HEK293 (cell line): Measurements from ENCODE around the gene LRP1B.

Source experiments
- CTCF ChIA-PET: fragments of 350-600 bp; formaldehyde crosslinking; extraction: SDS; loops from one replicate; lab custom pipeline; 2021; ENCODE audit warnings: antibody characterized with exemption; lab: Yijun Ruan, JAX
- POLR2A ChIA-PET: fragments of 300-600 bp; formaldehyde crosslinking; extraction: SDS; loops from one replicate; lab custom pipeline; 2020; ENCODE audit warnings: antibody characterized with exemption, inconsistent platforms; lab: Yijun Ruan, JAX
- H3K27ac ChIP-seq: fragments of 200-500 bp; sonication (Bioruptor generic); 2 replicates; pipeline ENCODE4 v1.5.1; 2014; ENCODE audit warnings: low read depth, low read length, control low read depth, inconsistent platforms; ENCODE audit errors: extremely low read depth
- H3K36me3 ChIP-seq, 2 experiments: fragments of 200-500 bp in 1 of 2; sonication (Bioruptor generic) in 1 of 2; 1 replicate in 1 of 2; 2 replicates in 1 of 2; pipeline ENCODE4 v1.5.1; 2014 to 2017; ENCODE audit warnings: inconsistent platforms in 2 of 2, low read length in 2 of 2; ENCODE audit not compliant: control insufficient read depth in 2 of 2, insufficient read depth in 1 of 2
- H3K4me1 ChIP-seq: fragments of 200-500 bp; sonication (Bioruptor generic); 2 replicates; pipeline ENCODE4 v1.5.1; 2014; ENCODE audit warnings: mild to moderate bottlenecking, low read length, inconsistent platforms; ENCODE audit not compliant: control insufficient read depth, insufficient read depth
- H3K4me3 ChIP-seq: 2 replicates; pipeline ENCODE4 v1.5.1; 2011; ENCODE audit warnings: low read depth, mild to moderate bottlenecking, control low read depth, low read length, moderate library complexity
- H3K9me3 ChIP-seq: fragments of 200-500 bp; sonication (Bioruptor generic); 2 replicates; pipeline ENCODE4 v1.5.1; 2014; ENCODE audit warnings: low read depth, low read length, inconsistent platforms; ENCODE audit not compliant: control insufficient read depth, insufficient read depth
- FEZF1 ChIP-seq: fragments of 450-650 bp; formaldehyde crosslinking; IDR thresholded peaks from 2 replicates; pipeline ENCODE4 v1.5.1; 2016; ENCODE audit warnings: missing biosample characterization, missing genetic modification characterization
- GLI2 ChIP-seq: fragments of 450-650 bp; formaldehyde crosslinking; IDR thresholded peaks from 2 replicates; pipeline ENCODE4; 2017; ENCODE audit warnings: missing biosample characterization, missing genetic modification characterization, low read depth, borderline replicate concordance
- OSR2 ChIP-seq: fragments of 450-650 bp; formaldehyde crosslinking; IDR thresholded peaks from 2 replicates; pipeline ENCODE4 v1.5.1; 2016; ENCODE audit warnings: missing biosample characterization, missing genetic modification characterization
- SETDB1 ChIP-seq: IDR thresholded peaks from one replicate; pipeline ENCODE4 v1.6.1; 2017; ENCODE audit warnings: mild to moderate bottlenecking, low read length, moderate library complexity, mixed read lengths; ENCODE audit not compliant: insufficient read length
- TCF7L2 ChIP-seq: IDR thresholded peaks from 2 replicates; pipeline ENCODE4 v1.6.1; 2011; ENCODE audit warnings: low read depth, mild to moderate bottlenecking, inconsistent platforms, low read length, moderate library complexity, borderline replicate concordance
- WT1 ChIP-seq: fragments of 450-650 bp; formaldehyde crosslinking; IDR thresholded peaks from 2 replicates; pipeline ENCODE4 v1.5.1; 2016; ENCODE audit warnings: missing biosample characterization, missing genetic modification characterization
- ZBTB21 ChIP-seq: fragments of 450-650 bp; formaldehyde crosslinking; IDR thresholded peaks from 2 replicates; pipeline ENCODE4 v1.5.1; 2017; ENCODE audit warnings: missing biosample characterization, missing genetic modification characterization
- ZEB2 ChIP-seq: fragments of 450-650 bp; formaldehyde crosslinking; IDR thresholded peaks from 2 replicates; pipeline ENCODE4 v1.5.1; 2016; ENCODE audit warnings: missing biosample characterization, missing genetic modification characterization
- ZFP3 ChIP-seq: fragments of 450-650 bp; formaldehyde crosslinking; IDR thresholded peaks from 2 replicates; pipeline ENCODE4 v1.5.1; 2016; ENCODE audit warnings: low read depth, missing biosample characterization, missing genetic modification characterization
- ZFP37 ChIP-seq: fragments of 450-650 bp; formaldehyde crosslinking; IDR thresholded peaks from 2 replicates; pipeline ENCODE4 v1.5.1; 2016; ENCODE audit warnings: missing biosample characterization, missing genetic modification characterization
- ZFP41 ChIP-seq: fragments of 450-650 bp; formaldehyde crosslinking; IDR thresholded peaks from 2 replicates; pipeline ENCODE4 v1.5.1; 2016; ENCODE audit warnings: missing biosample characterization, missing genetic modification characterization, borderline replicate concordance
- ZNF138 ChIP-seq: fragments of 450-650 bp; formaldehyde crosslinking; IDR thresholded peaks from 2 replicates; pipeline ENCODE4 v1.5.1; 2016; ENCODE audit warnings: missing biosample characterization, missing genetic modification characterization, borderline replicate concordance
- ZNF398 ChIP-seq: fragments of 450-650 bp; formaldehyde crosslinking; IDR thresholded peaks from 2 replicates; pipeline ENCODE4 v1.5.1; 2017; ENCODE audit warnings: missing biosample characterization, missing genetic modification characterization
- ZNF621 ChIP-seq: fragments of 450-650 bp; formaldehyde crosslinking; IDR thresholded peaks from 2 replicates; pipeline ENCODE4 v1.5.1; 2017; ENCODE audit warnings: missing biosample characterization, missing genetic modification characterization
- ZNF629 ChIP-seq: fragments of 450-650 bp; formaldehyde crosslinking; IDR thresholded peaks from 2 replicates; pipeline ENCODE4 v1.5.1; 2017; ENCODE audit warnings: missing biosample characterization, missing genetic modification characterization
- ZNF768 ChIP-seq: fragments of 450-650 bp; formaldehyde crosslinking; IDR thresholded peaks from 2 replicates; pipeline ENCODE4 v1.5.1; 2018; ENCODE audit warnings: missing biosample characterization, mild to moderate bottlenecking, missing genetic modification characterization
- ZNF785 ChIP-seq: fragments of 450-650 bp; formaldehyde crosslinking; IDR thresholded peaks from 2 replicates; pipeline ENCODE4 v1.5.1; 2016; ENCODE audit warnings: missing biosample characterization, missing genetic modification characterization
- TF ChIP-seq, protein P1 (sequence below): fragments of 450-650 bp; formaldehyde crosslinking; optimal IDR thresholded peaks from 2 replicates; pipeline ENCODE3; 2016; ENCODE audit warnings: missing biosample characterization, mild to moderate bottlenecking, missing genetic modification characterization

LRP1B gene

GRCh38 chr2:140580532-140581151 is 1550.2 kb downstream of the LRP1B start (continued):
- TF ChIP-seq ZEB2 (tag by site-specific recombination) (0 out of 2 replicates have a peak, but pooled peaks have one; percentile 44), ZNF768 (tag by site-specific recombination) (no peak), ZNF398 (tag by site-specific recombination) (no peak), TCF7L2 (peak; percentile 65; the same call in 1 of the 2 replicates), ZNF629 (tag by site-specific recombination) (0 out of 2 replicates have a peak, but pooled peaks have one; percentile 15), ZFP3 (tag by site-specific recombination) (no peak), GLI2 (tag by site-specific recombination) (0 out of 2 replicates have a peak, but pooled peaks have one; percentile 8), FEZF1 (tag by site-specific recombination) (peak; percentile 52; the same call in 1 of the 2 replicates), OSR2 (peak; percentile 35; the same call in 1 of the 2 replicates)
- TF ChIP-seq, protein P1, sequence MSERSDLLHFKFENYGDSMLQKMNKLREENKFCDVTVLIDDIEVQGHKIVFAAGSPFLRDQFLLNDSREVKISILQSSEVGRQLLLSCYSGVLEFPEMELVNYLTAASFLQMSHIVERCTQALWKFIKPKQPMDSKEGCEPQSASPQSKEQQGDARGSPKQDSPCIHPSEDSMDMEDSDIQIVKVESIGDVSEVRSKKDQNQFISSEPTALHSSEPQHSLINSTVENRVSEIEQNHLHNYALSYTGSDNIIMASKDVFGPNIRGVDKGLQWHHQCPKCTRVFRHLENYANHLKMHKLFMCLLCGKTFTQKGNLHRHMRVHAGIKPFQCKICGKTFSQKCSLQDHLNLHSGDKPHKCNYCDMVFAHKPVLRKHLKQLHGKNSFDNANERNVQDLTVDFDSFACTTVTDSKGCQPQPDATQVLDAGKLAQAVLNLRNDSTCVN (tag by site-specific recombination) = no peak

- no peaks in the 10 kb centered on the region for H3K36me3 ChIP-seq
- CTCF ChIA-PET = interaction anchor here (0.7 kb wide), 2 partner anchors 315 to 526 kb away, joined by 3 read pairs; no protein-coding TSS in a partner anchor
- POLR2A ChIA-PET = no interaction called here
- no peak overlapping the region for H3K4me3 ChIP-seq
- TF ChIP-seq ZBTB21 (tag by site-specific recombination) (no peak), ZFP3 (tag by site-specific recombination) (no peak), WT1 (tag by site-specific recombination) (no peak), ZFP37 (tag by site-specific recombination) (no peak), ZFP41 (tag by site-specific recombination) (no peak), ZNF621 (tag by site-specific recombination) (no peak), ZNF785 (tag by site-specific recombination) (no peak)
- no peak overlapping the region for H3K27ac ChIP-seq
- no peaks in the 10 kb centered on the region for H3K4me1 ChIP-seq
- no peaks in the 10 kb centered on the region for H3K9me3 ChIP-seq
Observed at GRCh38 chr2:140577453-140577852, 1553.4 kb downstream of the LRP1B start.

GRCh38 chr2:140567734-140568133 is 1563.1 kb downstream of the LRP1B start:
- ChIA-PET CTCF (no interaction called here), POLR2A (no interaction called here)
- Histone ChIP-seq H3K36me3 (no peaks in the 10 kb centered on the region), H3K4me1 (no peaks in the 10 kb centered on the region), H3K27ac (no peak overlapping the region), H3K9me3 (no peaks in the 10 kb centered on the region), H3K4me3 (no peak overlapping the region)
- TF ChIP-seq SETDB1 (peak; percentile 31), ZNF138 (tag by site-specific recombination) (no peak)
